ENCODE results near the gene SYNJ1.

GRCh38 chr21:32612075-32612998 lies 115.5 kb downstream of the SYNJ1 start, which contains the start of gene CFAP298:
- no peak for TF ChIP-seq ATF2 (CRISPR knock-in tag; IDR thresholded peaks at IDR 0.05; ENCODE audit: borderline replicate concordance, low read depth)
- TF ChIP-seq CTCF (IDR thresholded peaks at IDR 0.05): no peak
